K562 (cell line): ENCODE measurements around the gene TRMT1. TPM values are rescaled to one million over a fixed set of nuclear protein-coding genes. Genes with fewer than 3 reads are reported as not detected.
A peak's percentile ranks its signal among the peaks of the same experiment; 100 is the strongest.

Experiments
- CBFB ChIP-seq: sonication (generic); formaldehyde crosslinking; IDR thresholded peaks from 2 replicates; pipeline ENCODE4 v1.4.0; 2020; ENCODE audit warnings: mild to moderate bottlenecking, missing genetic modification reagents
- CHD4 ChIP-seq: fragments of 200-600 bp; sonication (generic); IDR thresholded peaks from 3 replicates; pipeline ENCODE4 v1.6.1; 2012; ENCODE audit warnings: low read depth, mild to moderate bottlenecking, mixed read lengths, low read length, inconsistent platforms; ENCODE audit not compliant: insufficient read depth, insufficient replicate concordance, poor library complexity, severe bottlenecking
- CTBP1 ChIP-seq: fragments of 450-650 bp; IDR thresholded peaks from 2 replicates; pipeline ENCODE4 v1.6.1; 2016; ENCODE audit warnings: borderline replicate concordance
- HOMEZ ChIP-seq: fragments of 250-450 bp; sonication (Bioruptor Pico); IDR thresholded peaks from 2 replicates; pipeline ENCODE4 v1.4.0; 2020; ENCODE audit warnings: mild to moderate bottlenecking, moderate library complexity
- ILK ChIP-seq: fragments of 450-650 bp; IDR thresholded peaks from 2 replicates; pipeline ENCODE4 v1.6.1; 2016; ENCODE audit warnings: missing genetic modification characterization, low read depth, mild to moderate bottlenecking, missing compliant biosample characterization, moderate library complexity, borderline replicate concordance
- KAT8 ChIP-seq: fragments of 450-650 bp; IDR thresholded peaks from 2 replicates; pipeline ENCODE4 v1.6.1; 2016; ENCODE audit warnings: low read depth, mild to moderate bottlenecking
- MAZ ChIP-seq, 2 experiments: fragments of 450-650 bp in 1 of 2; sonication (generic) in 1 of 2; formaldehyde crosslinking; IDR thresholded peaks in 1 of 2; conservative IDR thresholded peaks in 1 of 2; 2 replicates each; pipeline versions ENCODE4 v1.4.0 to v1.5.0; 2020; ENCODE audit warnings: mild to moderate bottlenecking in 1 of 2, missing genetic modification reagents in 1 of 2
- MED1 ChIP-seq: sonication (generic); formaldehyde crosslinking; IDR thresholded peaks from 2 replicates; pipeline ENCODE4 v1.8.1; 2023; ENCODE audit warnings: missing genetic modification reagents, borderline replicate concordance
- MYBL2 ChIP-seq, 2 experiments: fragments of 450-650 bp in 1 of 2; sonication (generic) in 1 of 2; formaldehyde crosslinking in 1 of 2; IDR thresholded peaks; 2 replicates each; pipeline versions ENCODE4 v1.6.1 to v1.8.1; 2017 to 2022; ENCODE audit warnings: borderline replicate concordance in 1 of 2, inconsistent platforms in 1 of 2, low read depth in 1 of 2, mild to moderate bottlenecking in 1 of 2, missing genetic modification reagents in 1 of 2, moderate library complexity in 1 of 2
- RFX5 ChIP-seq: IDR thresholded peaks from 2 replicates; pipeline ENCODE4 v1.6.1; 2011; ENCODE audit warnings: low read depth, mild to moderate bottlenecking, improper control_type of control experiment, low read length
- TARDBP ChIP-seq: fragments of 450-650 bp; IDR thresholded peaks from 2 replicates; pipeline ENCODE4 v1.6.1; 2016
- TCF3 ChIP-seq: sonication (generic); formaldehyde crosslinking; IDR thresholded peaks from 2 replicates; pipeline ENCODE4 v1.4.0; 2020; ENCODE audit warnings: mild to moderate bottlenecking, missing genetic modification reagents
- TCF7 ChIP-seq: sonication (generic); IDR thresholded peaks from 2 replicates; pipeline ENCODE4 v1.6.1; 2016; ENCODE audit warnings: antibody characterized with exemption, borderline replicate concordance
- TOE1 ChIP-seq, 2 experiments: fragments of 450-650 bp in 1 of 2; sonication (generic) in 1 of 2; formaldehyde crosslinking in 1 of 2; IDR thresholded peaks; 2 replicates each; pipeline versions ENCODE4 v1.7.1 to v1.8.0; 2016 to 2022; ENCODE audit warnings: borderline replicate concordance in 2 of 2, mild to moderate bottlenecking in 2 of 2, antibody characterized with exemption in 1 of 2, inconsistent platforms in 1 of 2, low read depth in 1 of 2, missing genetic modification reagents in 1 of 2, moderate library complexity in 1 of 2
- ZFP36 ChIP-seq: fragments of 150-350 bp; IDR thresholded peaks from 2 replicates; pipeline ENCODE4 v1.6.1; 2018; ENCODE audit warnings: low read length, low read depth; ENCODE audit not compliant: partially characterized antibody
- ZNF639 ChIP-seq, 2 experiments: fragments of 200-800 bp in 1 of 2; sonication (Bioruptor generic) in 1 of 2; sonication (generic) in 1 of 2; formaldehyde crosslinking in 1 of 2; IDR thresholded peaks in 1 of 2; conservative IDR thresholded peaks in 1 of 2; 2 replicates each; pipeline versions ENCODE4 v1.5.0 to v1.6.1; 2016 to 2020; ENCODE audit warnings: missing compliant biosample characterization in 1 of 2, missing genetic modification characterization in 1 of 2, missing genetic modification reagents in 1 of 2
- polyA plus RNA-seq, 8 experiments: library from polyadenylated mRNA; depleted of rRNA in 4 of 8; stranded (reverse) in 5 of 8; unstranded in 3 of 8; fragments of >200 nt; fragmentation: Nextera tagmentation in 2 of 8; fragmentation: Illumina TruSeq in 1 of 8; extraction: Ambion mirVana in 2 of 8; extraction: Trizol in 1 of 8; gene quantifications; 2 replicates each; pipeline versions ENCODE4 v1.2.1 to v1.2.3, GENCODE V29; 2011 to 2014; ENCODE audit warnings: inconsistent platforms in 1 of 8, missing spikeins in 1 of 8
- total RNA-seq, 7 experiments: library from RNA; depleted of rRNA in 6 of 7; stranded (reverse); fragments of >200 nt in 6 of 7; fragmentation: Illumina TruSeq in 2 of 7; extraction: Trizol in 2 of 7; gene quantifications; 2 replicates each; pipeline versions ENCODE4 v1.2.1 to v1.2.3, GENCODE V29; 2011 to 2021; ENCODE audit warnings: low replicate concordance in 1 of 7
- TF ChIP-seq, protein P1 (sequence below): fragments of 200-800 bp; sonication (Bioruptor generic); IDR thresholded peaks from 2 replicates; pipeline ENCODE4 v1.6.1; 2017; ENCODE audit warnings: missing genetic modification characterization, missing compliant biosample characterization
- TF ChIP-seq, protein P2 (sequence below): fragments of 250-450 bp; sonication (Bioruptor Pico); IDR thresholded peaks from 2 replicates; pipeline ENCODE4 v1.8.0; 2021; ENCODE audit warnings: mild to moderate bottlenecking, moderate library complexity

The TRMT1 gene
- total and polyA plus RNA-seq, 9 of the 15 experiments (the other 6 are each of a cell fraction or from before 2014, with no cell fraction given): 5.8 to 158 (median 54.3) TPM

DNA sequence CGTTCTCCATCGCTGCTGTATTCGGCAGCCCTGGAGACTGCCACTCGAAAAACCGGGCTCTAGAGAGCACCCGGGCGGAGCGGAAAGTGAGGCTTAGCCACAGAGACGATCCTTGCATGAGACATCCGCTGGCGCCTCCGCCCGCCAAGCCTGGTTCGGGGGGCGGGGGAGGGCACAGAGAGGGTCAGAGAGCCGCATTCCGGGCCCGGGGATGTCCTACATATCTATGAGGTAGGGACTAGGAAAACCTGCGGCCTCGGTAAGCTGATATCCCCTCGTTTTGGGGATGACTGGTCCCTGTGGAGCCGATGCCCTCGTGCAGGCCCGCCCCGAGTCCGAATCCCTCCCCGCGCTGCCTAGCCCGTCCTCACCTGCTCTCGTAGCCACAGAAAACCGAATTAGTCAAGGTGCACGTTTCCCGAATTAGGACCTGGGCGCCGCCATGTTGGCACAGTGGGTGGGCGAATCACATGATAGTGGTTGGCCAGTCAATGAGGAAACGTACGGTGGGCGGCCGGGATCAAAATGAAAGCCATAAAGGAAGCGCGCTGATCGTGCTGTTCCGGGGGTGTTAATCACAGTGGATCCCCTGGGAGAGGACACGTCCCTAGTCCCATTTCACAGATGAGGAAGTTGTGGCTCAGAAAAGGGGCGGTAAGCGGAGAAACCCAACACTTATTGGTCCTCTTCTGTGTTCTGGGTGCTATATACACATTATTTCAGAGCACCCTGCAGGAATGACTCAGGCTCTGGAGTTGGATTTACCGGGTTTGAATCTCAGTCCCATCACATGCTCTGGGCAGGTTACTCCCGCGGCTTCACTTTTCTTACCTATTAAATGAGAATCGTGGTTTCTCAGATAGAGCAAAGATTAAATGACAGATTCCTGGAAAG lies at the start of gene TRMT1 (continued):
- peak in 1 of 2 experiments; percentile 44; a peak in 1 of 4 replicates for TF ChIP-seq ZNF639 (CRISPR knock-in tag; conservative IDR thresholded peaks at IDR 0.05 in 1 of 2, IDR thresholded peaks at IDR 0.05 in 1 of 2)
- no peak; a peak in 1 of 4 replicates for TF ChIP-seq MAZ (CRISPR knock-in tag; conservative IDR thresholded peaks at IDR 0.05 in 1 of 2, IDR thresholded peaks at IDR 0.05 in 1 of 2)
- TF ChIP-seq ILK (tag): no peak
- TF ChIP-seq, protein P1, sequence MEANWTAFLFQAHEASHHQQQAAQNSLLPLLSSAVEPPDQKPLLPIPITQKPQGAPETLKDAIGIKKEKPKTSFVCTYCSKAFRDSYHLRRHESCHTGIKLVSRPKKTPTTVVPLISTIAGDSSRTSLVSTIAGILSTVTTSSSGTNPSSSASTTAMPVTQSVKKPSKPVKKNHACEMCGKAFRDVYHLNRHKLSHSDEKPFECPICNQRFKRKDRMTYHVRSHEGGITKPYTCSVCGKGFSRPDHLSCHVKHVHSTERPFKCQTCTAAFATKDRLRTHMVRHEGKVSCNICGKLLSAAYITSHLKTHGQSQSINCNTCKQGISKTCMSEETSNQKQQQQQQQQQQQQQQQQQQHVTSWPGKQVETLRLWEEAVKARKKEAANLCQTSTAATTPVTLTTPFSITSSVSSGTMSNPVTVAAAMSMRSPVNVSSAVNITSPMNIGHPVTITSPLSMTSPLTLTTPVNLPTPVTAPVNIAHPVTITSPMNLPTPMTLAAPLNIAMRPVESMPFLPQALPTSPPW (CRISPR knock-in tag): peak; percentile 63
- TF ChIP-seq RFX5: no peak
- TF ChIP-seq, protein P2, sequence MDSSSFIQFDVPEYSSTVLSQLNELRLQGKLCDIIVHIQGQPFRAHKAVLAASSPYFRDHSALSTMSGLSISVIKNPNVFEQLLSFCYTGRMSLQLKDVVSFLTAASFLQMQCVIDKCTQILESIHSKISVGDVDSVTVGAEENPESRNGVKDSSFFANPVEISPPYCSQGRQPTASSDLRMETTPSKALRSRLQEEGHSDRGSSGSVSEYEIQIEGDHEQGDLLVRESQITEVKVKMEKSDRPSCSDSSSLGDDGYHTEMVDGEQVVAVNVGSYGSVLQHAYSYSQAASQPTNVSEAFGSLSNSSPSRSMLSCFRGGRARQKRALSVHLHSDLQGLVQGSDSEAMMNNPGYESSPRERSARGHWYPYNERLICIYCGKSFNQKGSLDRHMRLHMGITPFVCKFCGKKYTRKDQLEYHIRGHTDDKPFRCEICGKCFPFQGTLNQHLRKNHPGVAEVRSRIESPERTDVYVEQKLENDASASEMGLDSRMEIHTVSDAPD (CRISPR knock-in tag): no peak
- TF ChIP-seq CBFB (CRISPR knock-in tag): no peak; the same call in 1 of the 2 replicates
- no peak for TF ChIP-seq MYBL2 (IDR thresholded peaks at IDR 0.05; ENCODE audit: low read depth)
- no peak for TF ChIP-seq MYBL2 (CRISPR knock-in tag; IDR thresholded peaks at IDR 0.05; ENCODE audit: borderline replicate concordance)
- 0 out of 2 replicates have a peak, but pooled peaks have one; percentile 9 for TF ChIP-seq TCF3 (CRISPR knock-in tag)
- TF ChIP-seq TARDBP: 0 out of 2 replicates have a peak, but pooled peaks have one; percentile 61
- TF ChIP-seq KAT8: 0 out of 2 replicates have a peak, but pooled peaks have one; percentile 56
- TF ChIP-seq ZFP36: peak; percentile 97
- peak; percentile 93 for TF ChIP-seq CHD4
- TF ChIP-seq CTBP1: peak; percentile 48; the same call in 1 of the 2 replicates
- peak; percentile 96 for TF ChIP-seq TOE1 (IDR thresholded peaks at IDR 0.05; ENCODE audit: borderline replicate concordance)
- TF ChIP-seq TOE1 (CRISPR knock-in tag; IDR thresholded peaks at IDR 0.05; ENCODE audit: borderline replicate concordance, low read depth): no peak
- TF ChIP-seq MED1 (CRISPR knock-in tag): no peak
- TF ChIP-seq TCF7: peak; percentile 65; the same call in 1 of the 2 replicates
- TF ChIP-seq HOMEZ (CRISPR knock-in tag): no peak
